ENCODE results near the gene ADNP. TPM values are rescaled to one million over a fixed set of nuclear protein-coding genes. Genes with fewer than 3 reads are reported as not detected.

The ADNP gene
- total RNA-seq, 1 donor from 2014 or later: 92.7 TPM

DNA sequence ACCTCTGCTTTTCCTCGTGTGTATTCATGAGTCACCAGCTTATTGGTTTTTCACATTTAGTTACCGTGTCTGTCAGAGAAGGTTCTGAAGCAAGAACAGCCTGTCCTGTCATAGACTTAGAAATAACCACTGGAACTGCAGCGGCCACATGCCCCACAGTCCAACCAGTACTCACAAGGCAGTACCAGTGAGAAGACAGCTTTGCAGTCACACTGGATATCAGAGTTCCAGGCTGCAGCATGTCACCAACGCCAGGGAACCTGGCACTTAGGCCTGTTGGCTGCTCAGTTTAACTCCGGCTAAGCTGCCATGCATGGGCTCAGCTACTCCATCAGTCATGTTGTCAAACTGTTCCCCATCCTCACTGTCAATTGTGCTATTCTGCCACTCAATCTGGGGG is 40.1 kb downstream of the ADNP start:
- peaks cover 38% of the 10 kb centered on the region for H3K36me3 Mint-ChIP-seq (ENCODE audit: low read depth, unreplicated experiment)
- H3K4me1 Mint-ChIP-seq (ENCODE audit: unreplicated experiment): no peaks in the 10 kb centered on the region
- H3K27ac Mint-ChIP-seq (ENCODE audit: unreplicated experiment): no peak overlapping the region
- H3K4me3 Mint-ChIP-seq (ENCODE audit: unreplicated experiment): no peak overlapping the region
- H3K27me3 Mint-ChIP-seq (ENCODE audit: unreplicated experiment): peaks cover 3% of the 10 kb centered on the region
- DNase-seq (ENCODE audit: low spot score): no peak
- H3K9me3 Mint-ChIP-seq (ENCODE audit: unreplicated experiment): no peaks in the 10 kb centered on the region
- TF ChIP-seq CTCF (IDR thresholded peaks at IDR 0.05; ENCODE audit: unreplicated experiment): no peak

- H3K9me3 Mint-ChIP-seq (ENCODE audit: unreplicated experiment): no peaks in the 10 kb centered on the region
- peaks cover 5% of the 10 kb centered on the region for H3K27me3 Mint-ChIP-seq (ENCODE audit: unreplicated experiment)
- no peaks in the 10 kb centered on the region for H3K4me1 Mint-ChIP-seq (ENCODE audit: unreplicated experiment)
- H3K36me3 Mint-ChIP-seq (ENCODE audit: low read depth, unreplicated experiment): peaks cover 22% of the 10 kb centered on the region
- DNase-seq (ENCODE audit: low spot score): no peak
- H3K27ac Mint-ChIP-seq (ENCODE audit: unreplicated experiment): no peak overlapping the region
- H3K4me3 Mint-ChIP-seq (ENCODE audit: unreplicated experiment): no peak overlapping the region
- TF ChIP-seq CTCF (IDR thresholded peaks at IDR 0.05; ENCODE audit: unreplicated experiment): no peak
These were observed 43.7 kb downstream of the ADNP start for GRCh38 chr20:50887576-50887975.

GRCh38 chr20:50886184-50886790 is 45.0 kb downstream of the ADNP start:
- Mint-ChIP-seq H3K9me3 (ENCODE audit: unreplicated experiment) (no peaks in the 10 kb centered on the region), H3K27ac (ENCODE audit: unreplicated experiment) (no peak overlapping the region), H3K4me1 (ENCODE audit: unreplicated experiment) (no peaks in the 10 kb centered on the region), H3K36me3 (ENCODE audit: low read depth, unreplicated experiment) (peaks cover 10% of the 10 kb centered on the region), H3K27me3 (ENCODE audit: unreplicated experiment) (peaks cover 4% of the 10 kb centered on the region), H3K4me3 (ENCODE audit: unreplicated experiment) (no peak overlapping the region)
- DNase-seq (ENCODE audit: low spot score): no peak
- no peak for TF ChIP-seq CTCF (IDR thresholded peaks at IDR 0.05; ENCODE audit: unreplicated experiment)

DNA sequence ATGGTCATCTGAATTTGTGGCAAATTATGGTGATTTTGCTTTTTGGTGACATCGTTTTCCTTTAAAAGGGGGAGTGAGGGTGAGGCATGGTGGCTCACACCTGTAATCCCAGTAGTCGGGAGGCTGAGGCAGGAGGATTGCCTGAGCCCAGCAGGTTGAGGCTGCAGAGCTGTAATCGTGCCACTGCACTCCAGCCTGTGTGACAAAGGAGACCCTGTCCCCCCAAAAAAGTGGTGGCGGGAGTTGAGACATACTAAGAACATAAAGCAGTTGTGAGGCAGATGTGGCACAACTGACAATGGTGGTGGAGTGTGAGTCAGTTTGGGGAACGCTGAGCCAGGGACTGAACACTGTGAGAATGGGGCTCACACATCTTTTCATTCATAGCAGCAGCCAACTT is 45.5 kb downstream of the ADNP start:
- Mint-ChIP-seq H3K36me3 (ENCODE audit: low read depth, unreplicated experiment) (peaks cover 9% of the 10 kb centered on the region), H3K4me3 (ENCODE audit: unreplicated experiment) (no peak overlapping the region), H3K4me1 (ENCODE audit: unreplicated experiment) (no peaks in the 10 kb centered on the region), H3K27me3 (ENCODE audit: unreplicated experiment) (peaks cover 4% of the 10 kb centered on the region), H3K27ac (ENCODE audit: unreplicated experiment) (no peak overlapping the region), H3K9me3 (ENCODE audit: unreplicated experiment) (no peaks in the 10 kb centered on the region)
- no peak for DNase-seq (ENCODE audit: low spot score)
- no peak for TF ChIP-seq CTCF (IDR thresholded peaks at IDR 0.05; ENCODE audit: unreplicated experiment)

DNA sequence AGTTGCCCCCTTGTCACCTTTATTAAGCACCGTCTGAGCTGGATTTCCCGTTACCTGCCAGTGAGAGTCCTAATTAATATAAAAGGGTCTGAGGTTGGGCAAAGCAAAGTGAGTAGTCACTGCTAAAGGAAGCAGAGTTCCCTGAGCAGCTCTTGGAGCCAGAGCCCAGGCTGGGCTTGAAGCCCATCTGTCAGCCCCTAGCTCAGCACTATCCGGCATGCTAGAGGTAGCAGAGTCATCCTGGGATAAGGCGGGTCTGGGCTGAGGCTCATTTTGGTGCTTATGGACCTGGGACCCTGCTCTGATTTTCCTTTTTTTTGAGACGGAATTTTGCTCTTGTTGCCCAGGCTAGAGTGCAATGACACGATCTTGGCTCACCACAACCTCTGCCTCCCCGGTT is 46.2 kb downstream of the ADNP start:
- TF ChIP-seq CTCF (IDR thresholded peaks at IDR 0.05; ENCODE audit: unreplicated experiment): no peak
- no peaks in the 10 kb centered on the region for H3K9me3 Mint-ChIP-seq (ENCODE audit: unreplicated experiment)
- peaks cover 9% of the 10 kb centered on the region for H3K36me3 Mint-ChIP-seq (ENCODE audit: low read depth, unreplicated experiment)
- peaks cover 4% of the 10 kb centered on the region for H3K4me1 Mint-ChIP-seq (ENCODE audit: unreplicated experiment)
- H3K27me3 Mint-ChIP-seq (ENCODE audit: unreplicated experiment): peaks cover 4% of the 10 kb centered on the region
- no peak for DNase-seq (ENCODE audit: low spot score)
- no peak overlapping the region for H3K4me3 Mint-ChIP-seq (ENCODE audit: unreplicated experiment)
- peak overlapping the region; percentile 15 for H3K27ac Mint-ChIP-seq (ENCODE audit: unreplicated experiment)
